HepG2 (cell line): ENCODE measurements around the gene ZNF665. TPM values are rescaled to one million over a fixed set of nuclear protein-coding genes. Genes with fewer than 3 reads are reported as not detected.

Source experiments
- ARID5B ChIP-seq: IDR thresholded peaks from 2 replicates; pipeline ENCODE4 v1.4.0; 2020; ENCODE audit warnings: mild to moderate bottlenecking, missing genetic modification reagents
- CREM ChIP-seq, 2 experiments: sonication (generic) in 1 of 2; formaldehyde crosslinking in 1 of 2; IDR thresholded peaks; 2 replicates each; pipeline versions ENCODE4 v1.4.0 to v1.6.1; 2016 to 2020; ENCODE audit warnings: antibody characterized with exemption in 1 of 2, mild to moderate bottlenecking in 1 of 2, missing genetic modification reagents in 1 of 2
- DRAP1 ChIP-seq: IDR thresholded peaks from 2 replicates; pipeline ENCODE4 v1.6.1; 2016; ENCODE audit warnings: missing genetic modification reagents, missing compliant biosample characterization
- FOXA1 ChIP-seq, 2 experiments: fragments of 450-650 bp in 1 of 2; sonication (generic) in 1 of 2; formaldehyde crosslinking in 1 of 2; IDR thresholded peaks; 2 replicates each; pipeline versions ENCODE4 v1.4.0 to v1.6.1; 2016 to 2020; ENCODE audit warnings: missing genetic modification reagents in 1 of 2
- GLMP ChIP-seq: sonication (generic); formaldehyde crosslinking; IDR thresholded peaks from 2 replicates; pipeline ENCODE4 v1.9.0; 2021; ENCODE audit warnings: missing genetic modification reagents, mild to moderate bottlenecking, borderline replicate concordance
- KDM3A ChIP-seq: IDR thresholded peaks from 2 replicates; pipeline ENCODE4 v1.6.1; 2018; ENCODE audit warnings: low read depth, missing compliant biosample characterization
- LCORL ChIP-seq, 2 experiments: fragments of 450-650 bp in 1 of 2; sonication (generic) in 1 of 2; formaldehyde crosslinking in 1 of 2; IDR thresholded peaks; 2 replicates each; pipeline versions ENCODE4 v1.5.0 to v1.6.1; 2017 to 2020; ENCODE audit warnings: antibody characterized with exemption in 1 of 2, missing genetic modification reagents in 1 of 2
- MAF1 ChIP-seq: sonication (generic); formaldehyde crosslinking; IDR thresholded peaks from 2 replicates; pipeline ENCODE4 v1.5.0; 2020; ENCODE audit warnings: missing genetic modification reagents, borderline replicate concordance
- PLRG1 ChIP-seq: fragments of 450-650 bp; conservative IDR thresholded peaks from 2 replicates; pipeline ENCODE4 v1.6.1; 2016
- SIN3A ChIP-seq: IDR thresholded peaks from 2 replicates; pipeline ENCODE4 v1.6.1; 2011; ENCODE audit warnings: low read depth, mild to moderate bottlenecking, control low read depth, low read length, borderline replicate concordance
- TBP ChIP-seq: sonication (generic); formaldehyde crosslinking; IDR thresholded peaks from 2 replicates; pipeline ENCODE4 v1.5.0; 2020; ENCODE audit warnings: missing genetic modification reagents
- TOE1 ChIP-seq: sonication (generic); formaldehyde crosslinking; IDR thresholded peaks from 2 replicates; pipeline ENCODE4 v1.4.0; 2020; ENCODE audit warnings: mild to moderate bottlenecking, missing genetic modification reagents
- YY1 ChIP-seq: IDR thresholded peaks from 2 replicates; pipeline ENCODE4 v1.6.1; 2011; ENCODE audit warnings: low read length, low read depth, moderate library complexity, mild to moderate bottlenecking; ENCODE audit not compliant: insufficient read depth, insufficient replicate concordance
- ZNF225 ChIP-seq: sonication (generic); formaldehyde crosslinking; IDR thresholded peaks from 2 replicates; pipeline ENCODE4 v1.4.0; 2020; ENCODE audit warnings: mild to moderate bottlenecking, missing genetic modification reagents
- ZNF343 ChIP-seq: sonication (generic); formaldehyde crosslinking; IDR thresholded peaks from 2 replicates; pipeline ENCODE4 v1.4.0; 2020; ENCODE audit warnings: mild to moderate bottlenecking, missing genetic modification reagents
- ZNF367 ChIP-seq: sonication (generic); formaldehyde crosslinking; IDR thresholded peaks from 2 replicates; pipeline ENCODE4 v1.4.0; 2020; ENCODE audit warnings: missing genetic modification reagents, borderline replicate concordance
- ZNF644 ChIP-seq: IDR thresholded peaks from 2 replicates; pipeline ENCODE4 v1.6.1; 2016; ENCODE audit warnings: low read depth
- ZNF660 ChIP-seq: sonication (generic); formaldehyde crosslinking; IDR thresholded peaks from 2 replicates; pipeline ENCODE4 v1.5.1; 2020; ENCODE audit warnings: mild to moderate bottlenecking, low read depth, missing genetic modification reagents, borderline replicate concordance
- ZNF777 ChIP-seq: sonication (generic); formaldehyde crosslinking; IDR thresholded peaks from 2 replicates; pipeline ENCODE4 v1.4.0; 2020; ENCODE audit warnings: missing genetic modification reagents
- polyA plus RNA-seq, 8 experiments: library from polyadenylated mRNA; depleted of rRNA in 3 of 8; stranded (reverse) in 7 of 8; unstranded in 1 of 8; fragments of >200 nt; fragmentation: Illumina TruSeq in 4 of 8; extraction: Trizol in 4 of 8; gene quantifications; 2 replicates each; pipeline versions ENCODE4 v1.2.1 to v1.2.3, GENCODE V29; 2011 to 2016; ENCODE audit warnings: low read depth in 4 of 8, missing spikeins in 1 of 8, mixed read lengths in 1 of 8; ENCODE audit not compliant: insufficient read depth in 1 of 8
- total RNA-seq, 5 experiments: library from RNA; depleted of rRNA; stranded (reverse); fragments of >200 nt; fragmentation: Illumina TruSeq; extraction: Trizol; gene quantifications; 2 replicates each; pipeline ENCODE4 v1.2.3, GENCODE V29; 2016; ENCODE audit warnings: low read depth in 1 of 5
- TF ChIP-seq, protein P1 (sequence below): sonication (generic); formaldehyde crosslinking; IDR thresholded peaks from 2 replicates; pipeline ENCODE4 v1.8.1; 2023; ENCODE audit warnings: mild to moderate bottlenecking, missing genetic modification reagents
- TF ChIP-seq, protein P2 (sequence below): sonication (generic); formaldehyde crosslinking; IDR thresholded peaks from 2 replicates; pipeline ENCODE4 v1.8.0; 2022; ENCODE audit warnings: missing genetic modification reagents, low read depth, mild to moderate bottlenecking, borderline replicate concordance

ZNF665 gene
- total and polyA plus RNA-seq, 2 of the 13 experiments (the other 11 are each of a cell fraction or from before 2014, with no cell fraction given) = 0.45 to 0.49 TPM

- TF ChIP-seq ZNF777 (CRISPR knock-in tag) (no peak), KDM3A (CRISPR knock-in tag) (no peak), ZNF644 (no peak), TBP (CRISPR knock-in tag) (no peak), ZNF343 (CRISPR knock-in tag) (no peak), FOXA1 (IDR thresholded peaks at IDR 0.05) (no peak), FOXA1 (CRISPR knock-in tag; IDR thresholded peaks at IDR 0.05) (peak; percentile 39; the same call in 1 of the 2 replicates), GLMP (CRISPR knock-in tag) (no peak), ZNF660 (CRISPR knock-in tag) (no peak), LCORL (IDR thresholded peaks at IDR 0.05) (no peak), LCORL (CRISPR knock-in tag; IDR thresholded peaks at IDR 0.05) (0 out of 2 replicates have a peak, but pooled peaks have one; percentile 18), ZNF225 (CRISPR knock-in tag) (no peak), CREM (IDR thresholded peaks at IDR 0.05) (no peak), CREM (CRISPR knock-in tag; IDR thresholded peaks at IDR 0.05) (no peak), ZNF367 (CRISPR knock-in tag) (no peak), SIN3A (no peak), ARID5B (CRISPR knock-in tag) (0 out of 2 replicates have a peak, but pooled peaks have one; percentile 15), PLRG1 (no peak), DRAP1 (no peak), TOE1 (CRISPR knock-in tag) (no peak), YY1 (no peak), MAF1 (CRISPR knock-in tag) (no peak)
- TF ChIP-seq, protein P1, sequence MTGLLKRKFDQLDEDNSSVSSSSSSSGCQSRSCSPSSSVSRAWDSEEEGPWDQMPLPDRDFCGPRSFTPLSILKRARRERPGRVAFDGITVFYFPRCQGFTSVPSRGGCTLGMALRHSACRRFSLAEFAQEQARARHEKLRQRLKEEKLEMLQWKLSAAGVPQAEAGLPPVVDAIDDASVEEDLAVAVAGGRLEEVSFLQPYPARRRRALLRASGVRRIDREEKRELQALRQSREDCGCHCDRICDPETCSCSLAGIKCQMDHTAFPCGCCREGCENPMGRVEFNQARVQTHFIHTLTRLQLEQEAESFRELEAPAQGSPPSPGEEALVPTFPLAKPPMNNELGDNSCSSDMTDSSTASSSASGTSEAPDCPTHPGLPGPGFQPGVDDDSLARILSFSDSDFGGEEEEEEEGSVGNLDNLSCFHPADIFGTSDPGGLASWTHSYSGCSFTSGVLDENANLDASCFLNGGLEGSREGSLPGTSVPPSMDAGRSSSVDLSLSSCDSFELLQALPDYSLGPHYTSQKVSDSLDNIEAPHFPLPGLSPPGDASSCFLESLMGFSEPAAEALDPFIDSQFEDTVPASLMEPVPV = no peak
- TF ChIP-seq, protein P2, sequence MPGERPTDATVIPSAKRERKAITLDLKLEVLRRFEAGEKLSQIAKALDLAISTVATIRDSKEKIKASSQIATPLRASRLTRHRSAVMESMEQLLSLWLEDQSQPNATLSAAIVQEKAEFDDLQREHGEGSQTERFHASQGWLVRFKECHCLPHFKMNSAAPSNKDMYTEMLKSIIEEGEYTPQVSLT (CRISPR knock-in tag) = no peak
These were observed 2.2 kb upstream of the ZNF665 start (continued) for GRCh38 chr19:53195265-53195903.
